ENCODE data around the gene CYP4F11. TPM values are rescaled to one million over a fixed set of nuclear protein-coding genes. Genes with fewer than 3 reads are reported as not detected.
"Not testable (repeated sequence)": the region's sequence is repeated elsewhere in the genome, so short reads cannot be mapped to it uniquely, and the experiment has no call there.

Gene CYP4F11
- polyA plus RNA-seq, 6 donors from 2014 or later: not detected

- Mint-ChIP-seq H3K4me3 (no peak overlapping the region), H3K27ac (no peak overlapping the region), H3K9me3 (peaks cover 0 to 6% (median 0%) of the 10 kb centered on the region in 7 donors), H3K27me3 (peaks cover 9 to 17% (median 14%) of the 10 kb centered on the region in 3 donors), H3K4me1 (no peaks in the 10 kb centered on the region), H3K36me3 (peaks cover 0 to 5% of the 10 kb centered on the region in 2 donors)
- no peak for DNase-seq
- no peak for ATAC-seq (ENCODE audit: low read depth in 2 of 2)
These were observed 42.9 kb downstream of the CYP4F11 start for GRCh38 chr19:15891434-15891833.

DNA sequence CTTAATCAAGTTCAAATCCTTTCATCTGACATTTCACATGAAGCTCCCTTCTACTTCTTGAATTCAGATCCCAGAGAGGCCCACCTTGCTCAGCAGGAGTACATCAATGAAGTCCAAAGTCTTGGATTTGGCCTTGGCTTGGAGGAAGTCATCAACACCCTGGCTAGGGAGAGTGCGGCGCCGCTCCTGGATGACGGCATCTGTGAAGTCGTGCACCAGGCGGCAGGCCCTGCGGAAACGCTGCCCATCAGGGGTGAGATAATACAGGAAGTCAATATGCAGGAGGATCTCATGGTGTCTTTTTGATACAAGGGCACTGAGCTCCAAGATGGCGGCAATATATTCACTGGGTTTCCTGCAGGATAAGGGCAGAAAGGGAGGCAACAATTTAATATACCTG, 45.0 kb downstream of the CYP4F11 start:
- not testable (repeated sequence) for H3K4me3 Mint-ChIP-seq; DNase-seq; H3K27ac Mint-ChIP-seq; H3K36me3 Mint-ChIP-seq; H3K9me3 Mint-ChIP-seq; ATAC-seq (ENCODE audit: low read depth in 2 of 2); H3K4me1 Mint-ChIP-seq; H3K27me3 Mint-ChIP-seq

DNA sequence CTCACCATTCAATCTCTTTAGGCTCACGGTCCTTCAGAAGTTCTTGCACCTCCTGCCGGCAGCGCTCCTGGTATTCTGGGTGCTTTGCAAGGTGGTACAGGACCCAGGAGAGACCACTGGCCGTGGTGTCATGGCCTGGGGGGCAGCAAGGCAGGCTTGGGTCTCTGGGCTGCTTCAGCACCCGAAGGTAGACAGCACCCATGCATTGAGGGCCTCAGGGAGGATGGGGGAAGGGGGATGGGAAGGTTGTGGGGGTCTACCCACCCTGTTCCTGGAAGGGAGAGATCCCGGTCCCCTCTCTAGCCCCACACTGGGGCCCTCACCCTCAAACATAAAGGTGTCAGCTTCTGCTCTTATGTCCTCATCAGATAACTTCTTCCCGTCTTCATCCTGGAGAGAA, 48.4 kb downstream of the CYP4F11 start:
- no peak for DNase-seq

DNA sequence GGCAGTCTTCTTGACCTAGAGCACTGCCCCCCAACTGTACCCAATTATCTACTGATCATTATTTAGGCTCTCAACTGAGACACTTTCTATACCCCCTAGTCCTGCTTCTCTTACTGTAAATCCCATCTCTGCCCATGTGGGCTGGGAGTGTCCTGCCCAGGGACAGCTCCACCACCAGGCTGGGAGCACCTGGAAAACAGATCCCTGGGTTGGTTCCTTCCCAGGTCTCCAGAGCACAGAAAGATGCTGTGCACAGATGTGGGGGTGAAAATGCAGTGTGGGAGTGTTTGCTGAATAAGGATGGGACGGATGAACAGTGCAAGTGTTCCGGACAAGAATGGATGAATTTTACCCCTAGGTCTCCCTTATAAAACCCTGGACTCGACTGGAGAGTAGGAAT, 49.2 kb downstream of the CYP4F11 start:
- Mint-ChIP-seq H3K9me3 (peaks cover 0 to 5% (median 3%) of the 10 kb centered on the region in 7 donors), H3K4me1 (no peaks in the 10 kb centered on the region), H3K27ac (peak overlapping the region in 1 of 6 donors; percentile 10), H3K27me3 (peaks cover 14 to 22% (median 16%) of the 10 kb centered on the region in 3 donors), H3K36me3 (no peaks in the 10 kb centered on the region), H3K4me3 (no peak overlapping the region)
- DNase-seq: no peak
- ATAC-seq (ENCODE audit: low read depth in 2 of 2): no peak

More for the DNA sequence above, 48.4 kb downstream of the CYP4F11 start:
- H3K36me3 Mint-ChIP-seq: no peaks in the 10 kb centered on the region
- no peak for ATAC-seq (ENCODE audit: low read depth in 2 of 2)
- peaks cover 0 to 2% (median under 1%) of the 10 kb centered on the region in 7 donors for H3K9me3 Mint-ChIP-seq
- peaks cover 11 to 17% (median 11%) of the 10 kb centered on the region in 3 donors for H3K27me3 Mint-ChIP-seq
- H3K4me1 Mint-ChIP-seq: no peaks in the 10 kb centered on the region
- H3K4me3 Mint-ChIP-seq: no peak overlapping the region
- no peak overlapping the region for H3K27ac Mint-ChIP-seq

GRCh38 chr19:15883329-15883728, 51.0 kb downstream of the CYP4F11 start:
- peaks cover 14 to 33% (median 27%) of the 10 kb centered on the region in 3 donors for H3K27me3 Mint-ChIP-seq
- not testable (repeated sequence) for ATAC-seq (ENCODE audit: low read depth in 2 of 2); H3K4me1 Mint-ChIP-seq; H3K9me3 Mint-ChIP-seq; H3K4me3 Mint-ChIP-seq; H3K27ac Mint-ChIP-seq; H3K36me3 Mint-ChIP-seq; DNase-seq

- DNase-seq (no peak), ATAC-seq (ENCODE audit: low read depth in 2 of 2) (no peak)
- no peak overlapping the region for H3K27ac Mint-ChIP-seq
- peaks cover 0 to 26% (median 12%) of the 10 kb centered on the region in 7 donors for H3K9me3 Mint-ChIP-seq
- peaks cover 0 to 32% (median 30%) of the 10 kb centered on the region in 3 donors for H3K4me1 Mint-ChIP-seq
- peaks cover 0 to 7% of the 10 kb centered on the region in 2 donors for H3K36me3 Mint-ChIP-seq
- peaks cover 28 to 43% (median 30%) of the 10 kb centered on the region in 3 donors for H3K27me3 Mint-ChIP-seq
- H3K4me3 Mint-ChIP-seq: peak overlapping the region in 1 of 8 donors; percentile 35
These were observed 59.4 kb downstream of the CYP4F11 start for GRCh38 chr19:15874821-15875474.

DNA sequence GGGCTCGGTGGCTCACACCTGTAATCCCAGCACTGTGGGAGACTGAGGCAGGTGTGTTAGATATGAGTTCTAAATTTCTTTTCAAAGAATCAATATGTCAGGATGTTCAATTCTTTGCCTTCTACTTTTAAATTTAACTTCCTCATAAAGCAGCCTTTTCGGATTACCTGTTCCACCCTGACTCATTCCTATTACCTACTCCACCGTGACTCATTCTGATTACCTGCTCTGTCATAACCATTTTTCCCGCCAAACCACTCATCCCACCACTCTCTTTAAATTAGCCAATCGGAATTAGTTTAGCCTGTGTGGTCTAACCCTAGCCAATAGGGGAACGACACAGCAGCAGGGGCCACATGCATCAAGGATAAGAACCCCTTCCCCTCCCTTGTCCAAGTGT, 60.6 kb downstream of the CYP4F11 start:
- ATAC-seq (ENCODE audit: low read depth in 2 of 2); H3K27ac Mint-ChIP-seq; H3K36me3 Mint-ChIP-seq; DNase-seq: not testable (repeated sequence)
- Mint-ChIP-seq H3K4me3 (peak overlapping the region in 2 of 8 donors; percentile 17 to 48), H3K9me3 (peaks cover 0 to 26% (median 12%) of the 10 kb centered on the region in 7 donors), H3K4me1 (peaks cover 0 to 40% (median 40%) of the 10 kb centered on the region in 3 donors), H3K27me3 (peaks cover 20 to 42% (median 28%) of the 10 kb centered on the region in 3 donors)

GRCh38 chr19:15871570-15871969, 62.8 kb downstream of the CYP4F11 start:
- Mint-ChIP-seq H3K4me1 (peaks cover 0 to 40% (median 40%) of the 10 kb centered on the region in 3 donors), H3K9me3 (peaks cover 0 to 17% (median 12%) of the 10 kb centered on the region in 7 donors), H3K4me3 (peak overlapping the region in 7 of 8 donors; percentile 29 to 82 (median 68)), H3K27me3 (peaks cover 11 to 29% (median 15%) of the 10 kb centered on the region in 3 donors), H3K27ac (peak overlapping the region in 1 of 6 donors; percentile 30), H3K36me3 (peaks cover 0 to 7% of the 10 kb centered on the region in 2 donors)
- no peak for DNase-seq
- peak; percentile 42 to 75 for ATAC-seq (ENCODE audit: low read depth in 2 of 2)

DNA sequence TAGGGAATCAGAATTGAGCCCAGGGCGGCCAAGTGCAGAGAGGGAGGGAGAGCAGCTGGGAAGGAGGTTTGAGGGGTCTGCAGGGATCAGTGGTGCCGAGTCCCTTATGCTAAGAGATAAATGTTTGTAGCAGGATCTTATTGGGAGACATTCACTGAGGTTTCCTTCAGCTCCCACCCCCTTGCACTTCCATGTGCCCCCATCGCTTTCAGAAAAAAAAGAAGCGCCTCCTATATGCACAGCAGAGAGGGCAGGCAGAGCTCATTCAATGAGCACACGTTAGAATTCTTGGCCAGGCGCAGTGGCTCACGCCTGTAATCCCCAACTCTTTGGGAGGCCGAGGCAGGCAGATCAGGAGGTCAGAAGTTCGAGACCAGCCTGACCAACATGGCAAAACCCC, 64.5 kb downstream of the CYP4F11 start:
- peaks cover 0 to 7% of the 10 kb centered on the region in 2 donors for H3K36me3 Mint-ChIP-seq
- no peak for ATAC-seq (ENCODE audit: low read depth in 2 of 2)
- DNase-seq: no peak
- H3K9me3 Mint-ChIP-seq: peaks cover 0 to 13% (median 10%) of the 10 kb centered on the region in 7 donors
- peak overlapping the region in 1 of 6 donors; percentile 78 for H3K27ac Mint-ChIP-seq
- peaks cover 0 to 40% (median 30%) of the 10 kb centered on the region in 3 donors for H3K4me1 Mint-ChIP-seq
- H3K27me3 Mint-ChIP-seq: peaks cover 0 to 20% (median 9%) of the 10 kb centered on the region in 3 donors
- peak overlapping the region in 2 of 8 donors; percentile 21 to 59 for H3K4me3 Mint-ChIP-seq

GRCh38 chr19:15869109-15869555, 65.2 kb downstream of the CYP4F11 start:
- Mint-ChIP-seq H3K27ac (peak overlapping the region in 3 of 6 donors; percentile 48 to 88 (median 78)), H3K36me3 (peaks cover 0 to 7% of the 10 kb centered on the region in 2 donors), H3K4me1 (peaks cover 0 to 36% (median 29%) of the 10 kb centered on the region in 3 donors), H3K9me3 (peaks cover 0 to 8% (median 5%) of the 10 kb centered on the region in 7 donors), H3K4me3 (peak overlapping the region in 1 of 8 donors; percentile 37), H3K27me3 (peaks cover 0 to 22% (median 4%) of the 10 kb centered on the region in 3 donors)
- DNase-seq: peak; percentile 6
- peak in 1 of 2 donors; percentile 40 for ATAC-seq (ENCODE audit: low read depth in 2 of 2)

- Mint-ChIP-seq H3K27ac (no peak overlapping the region), H3K36me3 (no peaks in the 10 kb centered on the region), H3K9me3 (peaks cover 0 to 2% (median 0%) of the 10 kb centered on the region in 7 donors), H3K4me1 (peaks cover 0 to 33% (median 26%) of the 10 kb centered on the region in 3 donors), H3K27me3 (peaks cover 0 to 14% (median 4%) of the 10 kb centered on the region in 3 donors), H3K4me3 (no peak overlapping the region)
- DNase-seq: no peak
- no peak for ATAC-seq (ENCODE audit: low read depth in 2 of 2)
These were observed 67.7 kb downstream of the CYP4F11 start for GRCh38 chr19:15866636-15867035.

- Mint-ChIP-seq H3K9me3 (peaks cover 0 to 1% (median 0%) of the 10 kb centered on the region in 7 donors), H3K4me3 (no peak overlapping the region), H3K27me3 (peaks cover 6 to 26% (median 12%) of the 10 kb centered on the region in 3 donors), H3K4me1 (peaks cover 0 to 18% (median 9%) of the 10 kb centered on the region in 3 donors), H3K36me3 (no peaks in the 10 kb centered on the region), H3K27ac (peak overlapping the region in 1 of 6 donors; percentile 36)
- ATAC-seq (ENCODE audit: low read depth in 2 of 2) (no peak), DNase-seq (no peak)
These were observed 69.5 kb downstream of the CYP4F11 start for GRCh38 chr19:15864824-15865223.

- ATAC-seq (ENCODE audit: low read depth in 2 of 2) (no peak), DNase-seq (no peak)
These were observed 71.1 kb downstream of the CYP4F11 start for GRCh38 chr19:15863272-15863671.

More at GRCh38 chr19:15863272-15863671, 71.1 kb downstream of the CYP4F11 start:
- peaks cover 0 to 1% (median 0%) of the 10 kb centered on the region in 7 donors for H3K9me3 Mint-ChIP-seq
- H3K27me3 Mint-ChIP-seq: peaks cover 6 to 18% (median 12%) of the 10 kb centered on the region in 3 donors
- H3K27ac Mint-ChIP-seq: peak overlapping the region in 1 of 6 donors; percentile 44
- no peak overlapping the region for H3K4me3 Mint-ChIP-seq
- H3K4me1 Mint-ChIP-seq: peaks cover 0 to 10% (median 0%) of the 10 kb centered on the region in 3 donors
- H3K36me3 Mint-ChIP-seq: no peaks in the 10 kb centered on the region
